ENCODE measurements around the gene AKR1D1. TPM values are rescaled to one million over a fixed set of nuclear protein-coding genes. Genes with fewer than 3 reads are reported as not detected.
"Not testable (repeated sequence)": the region's sequence is repeated elsewhere in the genome, so short reads cannot be mapped to it uniquely, and the experiment has no call there.

Gene AKR1D1
- total RNA-seq, 1 experiment from 2014 or later, result not detected

GRCh38 chr7:138036135-138036534, 40.1 kb upstream of the AKR1D1 start:
- DNase-seq (ENCODE audit: low read depth, low spot score) (no peak), ATAC-seq (no peak)
- Histone ChIP-seq H3K27ac (ENCODE audit: low read length) (no peak overlapping the region), H3K36me3 (ENCODE audit: control insufficient read depth, insufficient read depth, low read length) (no peaks in the 10 kb centered on the region), H3K4me3 (ENCODE audit: low read depth in 2 of 2, low read length in 2 of 2) (no peak overlapping the region), H3K4me1 (ENCODE audit: control insufficient read depth, insufficient read depth, low read length) (no peaks in the 10 kb centered on the region), H3K27me3 (ENCODE audit: control insufficient read depth, insufficient read depth, low read length) (no peaks in the 10 kb centered on the region), H3K9me3 (ENCODE audit: control insufficient read depth, insufficient read depth, low read depth, low read length) (peaks cover 3% of the 10 kb centered on the region; the same call in 1 of the 2 replicates)
- intact Hi-C loops (cut with micrococcal nuclease; ENCODE audit: unreplicated experiment), result no loop called here
- no TSS peak for BruUV-seq (replicated peaks)
- CTCF ChIA-PET, result no interaction called here
- TF ChIP-seq CTCF (IDR thresholded peaks at IDR 0.05), result no peak
- in situ Hi-C loops (cut with HindIII; ENCODE audit: low pct_unique_long_range_greater_than_20kb, low sequenced_read_pairs), result no loop called here
- POLR2A ChIA-PET, result no interaction called here

GRCh38 chr7:138040063-138040462, 36.2 kb upstream of the AKR1D1 start:
- DNase-seq (ENCODE audit: low read depth, low spot score); POLR2A ChIA-PET; intact Hi-C loops (cut with micrococcal nuclease; ENCODE audit: unreplicated experiment); H3K9me3 ChIP-seq (ENCODE audit: control insufficient read depth, insufficient read depth, low read depth, low read length); H3K36me3 ChIP-seq (ENCODE audit: control insufficient read depth, insufficient read depth, low read length); H3K4me3 ChIP-seq (ENCODE audit: low read depth in 2 of 2, low read length in 2 of 2); H3K4me1 ChIP-seq (ENCODE audit: control insufficient read depth, insufficient read depth, low read length); CTCF ChIA-PET; in situ Hi-C loops (cut with HindIII; ENCODE audit: low pct_unique_long_range_greater_than_20kb, low sequenced_read_pairs); H3K27me3 ChIP-seq (ENCODE audit: control insufficient read depth, insufficient read depth, low read length); H3K27ac ChIP-seq (ENCODE audit: low read length); BruUV-seq (replicated peaks); ATAC-seq: not testable (repeated sequence)

DNA sequence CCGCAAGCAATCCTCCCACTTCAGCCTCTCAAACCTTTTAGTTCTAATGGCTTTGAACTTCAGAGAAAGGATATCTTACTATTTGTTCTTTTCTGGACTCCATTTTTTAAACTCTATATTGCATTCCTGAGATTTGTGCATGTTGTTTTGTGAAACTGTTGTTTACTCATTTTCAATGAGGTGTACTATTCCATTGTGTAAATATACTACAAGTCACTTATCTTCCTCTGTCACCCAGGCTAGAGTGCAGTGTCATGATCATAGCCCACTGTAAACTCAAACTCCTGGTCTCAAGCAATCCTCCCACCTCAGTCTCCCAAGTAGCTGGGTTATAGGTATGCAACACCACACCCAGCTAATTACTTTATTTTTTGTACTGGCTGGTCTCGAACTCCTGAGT, 31.4 kb upstream of the AKR1D1 start:
- POLR2A ChIA-PET, result interaction anchor here (0.6 kb wide), 1 partner anchor 403 kb away, joined by 3 read pairs; no protein-coding TSS in a partner anchor

More for the DNA sequence above, 31.4 kb upstream of the AKR1D1 start:
- no peak for ATAC-seq
- TF ChIP-seq TCF7L2 (IDR thresholded peaks at IDR 0.05; ENCODE audit: low read depth, low read length) (no peak), SIN3A (IDR thresholded peaks at IDR 0.05; ENCODE audit: borderline replicate concordance, insufficient read depth, low read depth, low read length) (no peak), CTCF (IDR thresholded peaks at IDR 0.05) (no peak)
- TF ChIP-seq, protein P1, sequence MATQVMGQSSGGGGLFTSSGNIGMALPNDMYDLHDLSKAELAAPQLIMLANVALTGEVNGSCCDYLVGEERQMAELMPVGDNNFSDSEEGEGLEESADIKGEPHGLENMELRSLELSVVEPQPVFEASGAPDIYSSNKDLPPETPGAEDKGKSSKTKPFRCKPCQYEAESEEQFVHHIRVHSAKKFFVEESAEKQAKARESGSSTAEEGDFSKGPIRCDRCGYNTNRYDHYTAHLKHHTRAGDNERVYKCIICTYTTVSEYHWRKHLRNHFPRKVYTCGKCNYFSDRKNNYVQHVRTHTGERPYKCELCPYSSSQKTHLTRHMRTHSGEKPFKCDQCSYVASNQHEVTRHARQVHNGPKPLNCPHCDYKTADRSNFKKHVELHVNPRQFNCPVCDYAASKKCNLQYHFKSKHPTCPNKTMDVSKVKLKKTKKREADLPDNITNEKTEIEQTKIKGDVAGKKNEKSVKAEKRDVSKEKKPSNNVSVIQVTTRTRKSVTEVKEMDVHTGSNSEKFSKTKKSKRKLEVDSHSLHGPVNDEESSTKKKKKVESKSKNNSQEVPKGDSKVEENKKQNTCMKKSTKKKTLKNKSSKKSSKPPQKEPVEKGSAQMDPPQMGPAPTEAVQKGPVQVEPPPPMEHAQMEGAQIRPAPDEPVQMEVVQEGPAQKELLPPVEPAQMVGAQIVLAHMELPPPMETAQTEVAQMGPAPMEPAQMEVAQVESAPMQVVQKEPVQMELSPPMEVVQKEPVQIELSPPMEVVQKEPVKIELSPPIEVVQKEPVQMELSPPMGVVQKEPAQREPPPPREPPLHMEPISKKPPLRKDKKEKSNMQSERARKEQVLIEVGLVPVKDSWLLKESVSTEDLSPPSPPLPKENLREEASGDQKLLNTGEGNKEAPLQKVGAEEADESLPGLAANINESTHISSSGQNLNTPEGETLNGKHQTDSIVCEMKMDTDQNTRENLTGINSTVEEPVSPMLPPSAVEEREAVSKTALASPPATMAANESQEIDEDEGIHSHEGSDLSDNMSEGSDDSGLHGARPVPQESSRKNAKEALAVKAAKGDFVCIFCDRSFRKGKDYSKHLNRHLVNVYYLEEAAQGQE (IDR thresholded peaks at IDR 0.05; ENCODE audit: insufficient read depth in 1 of 2, low read depth in 2 of 2, low read length in 1 of 2), result no peak
- in situ Hi-C loops (cut with HindIII; ENCODE audit: low pct_unique_long_range_greater_than_20kb, low sequenced_read_pairs) (no loop called here), intact Hi-C loops (cut with micrococcal nuclease; ENCODE audit: unreplicated experiment) (no loop called here)
- CTCF ChIA-PET, result no interaction called here
- Histone ChIP-seq H3K27me3 (ENCODE audit: control insufficient read depth, insufficient read depth, low read length) (no peaks in the 10 kb centered on the region), H3K27ac (ENCODE audit: low read length) (no peak overlapping the region), H3K36me3 (ENCODE audit: control insufficient read depth, insufficient read depth, low read length) (no peaks in the 10 kb centered on the region), H3K4me3 (ENCODE audit: low read depth in 2 of 2, low read length in 2 of 2) (no peak overlapping the region), H3K4me1 (ENCODE audit: control insufficient read depth, insufficient read depth, low read length) (no peaks in the 10 kb centered on the region), H3K9me3 (ENCODE audit: control insufficient read depth, insufficient read depth, low read depth, low read length) (no peaks in the 10 kb centered on the region)
- no TSS peak for BruUV-seq (replicated peaks)
- no peak for DNase-seq (ENCODE audit: low read depth, low spot score)
